Measurements from ENCODE around the gene RECK.
"Not testable (repeated sequence)": the region's sequence is repeated elsewhere in the genome, so short reads cannot be mapped to it uniquely, and the experiment has no call there.

RECK gene

GRCh38 chr9:36102742-36103495 lies 66.2 kb downstream of the RECK start:
- DNase-seq (ENCODE audit: low read depth, low spot score) = peak; percentile 16
- peak overlapping the region; percentile 29 for H3K27ac ChIP-seq

- DNase-seq (ENCODE audit: low read depth, low spot score) = no peak
- no peak overlapping the region for H3K27ac ChIP-seq
These were observed 72.4 kb downstream of the RECK start for GRCh38 chr9:36109071-36109470.

GRCh38 chr9:36110434-36110833 lies 73.7 kb downstream of the RECK start:
- DNase-seq (ENCODE audit: low read depth, low spot score) = no peak
- H3K27ac ChIP-seq = no peak overlapping the region

GRCh38 chr9:36112516-36112915 lies 75.8 kb downstream of the RECK start:
- no peak overlapping the region for H3K27ac ChIP-seq
- no peak for DNase-seq (ENCODE audit: low read depth, low spot score)

GRCh38 chr9:36113999-36114398 lies 77.3 kb downstream of the RECK start:
- no peak for DNase-seq (ENCODE audit: low read depth, low spot score)
- H3K27ac ChIP-seq = no peak overlapping the region

GRCh38 chr9:36116593-36116992 lies 79.9 kb downstream of the RECK start:
- H3K27ac ChIP-seq = no peak overlapping the region
- DNase-seq (ENCODE audit: low read depth, low spot score) = no peak

GRCh38 chr9:36118201-36118600 lies 81.5 kb downstream of the RECK start:
- H3K27ac ChIP-seq = no peak overlapping the region
- no peak for DNase-seq (ENCODE audit: low read depth, low spot score)

- no peak overlapping the region for H3K27ac ChIP-seq
- no peak for DNase-seq (ENCODE audit: low read depth, low spot score)
These were observed 82.0 kb downstream of the RECK start for GRCh38 chr9:36118706-36119105.

- DNase-seq (ENCODE audit: low read depth, low spot score) = no peak
- H3K27ac ChIP-seq = no peak overlapping the region
These were observed 82.8 kb downstream of the RECK start for GRCh38 chr9:36119476-36119875.

GRCh38 chr9:36120705-36121104 lies 84.0 kb downstream of the RECK start:
- no peak for DNase-seq (ENCODE audit: low read depth, low spot score)

GRCh38 chr9:36121971-36122370 lies 85.3 kb downstream of the RECK start:
- no peak overlapping the region for H3K27ac ChIP-seq
- DNase-seq (ENCODE audit: low read depth, low spot score) = no peak

More at GRCh38 chr9:36120705-36121104, 84.0 kb downstream of the RECK start:
- H3K27ac ChIP-seq = no peak overlapping the region

GRCh38 chr9:36123515-36123914 lies 86.8 kb downstream of the RECK start:
- H3K27ac ChIP-seq = no peak overlapping the region
- DNase-seq (ENCODE audit: low read depth, low spot score) = no peak

GRCh38 chr9:36125062-36125855 lies 88.5 kb downstream of the RECK start:
- H3K27ac ChIP-seq = no peak overlapping the region
- no peak for DNase-seq (ENCODE audit: low read depth, low spot score)

- no peak for DNase-seq (ENCODE audit: low read depth, low spot score)
- H3K27ac ChIP-seq = no peak overlapping the region
These were observed 89.5 kb downstream of the RECK start for GRCh38 chr9:36126016-36126730.

- H3K27ac ChIP-seq = no peak overlapping the region
- DNase-seq (ENCODE audit: low read depth, low spot score) = no peak
These were observed 91.0 kb downstream of the RECK start for GRCh38 chr9:36127652-36128244.

GRCh38 chr9:36128349-36128748 lies 91.6 kb downstream of the RECK start:
- no peak overlapping the region for H3K27ac ChIP-seq
- no peak for DNase-seq (ENCODE audit: low read depth, low spot score)

- H3K27ac ChIP-seq = no peak overlapping the region
- no peak for DNase-seq (ENCODE audit: low read depth, low spot score)
These were observed 92.4 kb downstream of the RECK start for GRCh38 chr9:36129139-36129538.

GRCh38 chr9:36131666-36132065 lies 95.0 kb downstream of the RECK start:
- peak overlapping the region; percentile 10 for H3K27ac ChIP-seq
- DNase-seq (ENCODE audit: low read depth, low spot score) = not testable (repeated sequence)

GRCh38 chr9:36132086-36132485 lies 95.4 kb downstream of the RECK start:
- peak overlapping the region; percentile 10 for H3K27ac ChIP-seq
- no peak for DNase-seq (ENCODE audit: low read depth, low spot score)

GRCh38 chr9:36134761-36135505 lies 98.2 kb downstream of the RECK start:
- no peak overlapping the region for H3K27ac ChIP-seq
- no peak for DNase-seq (ENCODE audit: low read depth, low spot score)

Measured in epithelial cell of prostate (primary cell).